SH-SY5Y (cell line): ENCODE measurements around the gene ONECUT3.

ENCODE experiments used
- GATA2 ChIP-seq: IDR thresholded peaks from 2 replicates; pipeline ENCODE4 v1.6.1; 2011; ENCODE audit warnings: mild to moderate bottlenecking, low read depth, low read length
- GATA3 ChIP-seq: IDR thresholded peaks from 2 replicates; pipeline ENCODE4 v1.6.1; 2011; ENCODE audit warnings: low read depth, mild to moderate bottlenecking, low read length, moderate library complexity

ONECUT3 gene

GRCh38 chr19:1826557-1827521, 73.5 kb downstream of the ONECUT3 start:
- TF ChIP-seq GATA3 (no peak), GATA2 (no peak)

DNA sequence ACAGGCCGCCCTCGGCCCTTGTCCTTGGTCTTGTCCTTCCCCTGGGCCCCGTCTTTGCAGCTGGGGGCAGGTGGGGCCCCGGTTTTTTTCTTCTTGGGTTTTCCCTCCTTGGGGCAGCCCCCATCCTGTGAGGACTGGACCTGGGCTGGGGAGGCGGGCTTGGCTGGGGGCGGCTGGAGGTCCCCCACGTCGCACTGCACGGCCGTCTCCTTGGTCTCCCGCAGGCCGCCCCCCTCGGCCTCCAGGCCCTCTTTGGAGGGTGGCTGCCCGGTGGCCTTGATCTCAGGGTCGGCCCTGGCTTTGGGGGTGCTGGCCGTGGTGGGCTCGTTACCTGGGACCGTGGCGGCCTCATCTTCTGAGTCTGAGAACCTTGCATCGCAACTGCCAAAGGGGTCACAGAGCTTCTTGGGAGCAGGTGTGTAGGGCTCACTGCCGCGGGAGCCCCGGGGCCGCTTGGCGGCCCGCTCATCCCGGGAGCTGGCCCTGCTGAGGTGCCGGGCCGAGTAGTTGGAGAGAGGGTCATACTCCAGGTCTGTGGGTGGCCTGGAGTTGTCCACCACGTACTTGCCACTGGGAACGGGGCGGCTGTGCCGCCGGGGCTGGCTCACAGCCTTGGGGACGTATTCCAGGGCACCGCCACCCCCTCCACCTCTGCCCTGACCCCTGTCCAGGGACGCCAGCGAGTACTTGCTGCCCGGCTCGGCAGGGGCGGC, 74.4 kb downstream of the ONECUT3 start:
- TF ChIP-seq GATA3: no peak
- no peak for TF ChIP-seq GATA2

GRCh38 chr19:1828279-1829238, 75.3 kb downstream of the ONECUT3 start:
- TF ChIP-seq GATA3: no peak
- no peak for TF ChIP-seq GATA2

- no peak for TF ChIP-seq GATA2
- TF ChIP-seq GATA3: no peak
Observed at GRCh38 chr19:1829958-1830357, 76.7 kb downstream of the ONECUT3 start.

DNA sequence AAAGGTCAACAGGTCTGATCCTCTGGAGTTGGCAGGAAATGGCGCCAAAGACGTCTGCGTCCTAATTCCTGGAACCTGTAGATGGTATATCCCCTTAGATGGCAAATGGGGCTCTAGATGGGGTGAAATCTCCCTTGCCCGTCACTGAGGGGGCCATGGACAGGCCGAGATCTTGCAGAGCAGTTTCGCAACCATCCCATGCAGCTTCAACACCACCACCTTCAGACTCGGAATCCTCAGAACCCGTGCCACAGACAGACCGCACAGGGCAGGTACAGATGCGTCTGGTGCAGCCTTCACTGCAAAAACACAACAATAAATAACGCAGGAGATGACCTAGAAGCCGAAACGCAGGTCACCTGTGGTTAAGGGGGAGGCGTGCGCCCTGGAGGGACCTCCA, 77.3 kb downstream of the ONECUT3 start:
- TF ChIP-seq GATA2 (no peak), GATA3 (no peak)
